Activated CD4-positive, alpha-beta memory T cell treated with anti-CD3 and anti-CD28 coated beads for 36 hours (primary cell): ENCODE results near the gene MBNL3. TPM values are rescaled to one million over a fixed set of nuclear protein-coding genes. Genes with fewer than 3 reads are reported as not detected.
A peak's percentile ranks its signal among the peaks of the same experiment; 100 is the strongest.
"Not testable (repeated sequence)": the region's sequence is repeated elsewhere in the genome, so short reads cannot be mapped to it uniquely, and the experiment has no call there.

ENCODE experiments used
- CTCF ChIA-PET: fragments of 350-600 bp; sonication (Branson Sonifier 250); formaldehyde crosslinking; loops from one replicate; lab custom pipeline; 2021; ENCODE audit warnings: antibody characterized with exemption, inconsistent platforms; lab: Charles Lee
- POLR2A ChIA-PET: fragments of 350-600 bp; sonication (Branson Sonifier 250); formaldehyde crosslinking; loops from one replicate; lab custom pipeline; 2021; ENCODE audit warnings: antibody characterized with exemption; lab: Charles Lee
- DNase-seq: peaks from one replicate; pipeline ENCODE4 v3.0.0-alpha.2; 2020
- H3K27ac Mint-ChIP-seq: one replicate; pipeline ENCODE4 v1.8.0; 2021; ENCODE audit warnings: mixed read lengths
- H3K27me3 Mint-ChIP-seq: one replicate; pipeline ENCODE4 v1.8.0; 2021; ENCODE audit warnings: mixed read lengths
- H3K36me3 Mint-ChIP-seq: one replicate; pipeline ENCODE4 v1.8.0; 2021; ENCODE audit warnings: mixed read lengths
- H3K4me1 Mint-ChIP-seq: one replicate; pipeline ENCODE4 v1.8.0; 2021; ENCODE audit warnings: low read depth, mixed read lengths
- H3K4me3 Mint-ChIP-seq: one replicate; pipeline ENCODE4 v1.8.0; 2021; ENCODE audit warnings: mild to moderate bottlenecking, mixed read lengths
- H3K9me3 Mint-ChIP-seq: one replicate; pipeline ENCODE4 v1.8.0; 2021; ENCODE audit warnings: mixed read lengths
- intact Hi-C: fragments of 100-400 bp; cut with micrococcal nuclease; formaldehyde crosslinking; loops from one replicate; pipeline ENCODE4 v1.15.1; 2023
- total RNA-seq, 2 experiments: library from RNA; stranded (reverse); gene quantifications; one replicate each; pipeline ENCODE4 v1.2.3, GENCODE V29; 2021

The MBNL3 gene
- total RNA-seq, 2 experiments from 2014 or later: 13.7 to 14.7 TPM

GRCh38 chrX:132472397-132472796 lies 16.4 kb downstream of the MBNL3 start:
- ChIA-PET CTCF (no interaction called here), POLR2A (no interaction called here)
- Mint-ChIP-seq H3K4me3 (no peak overlapping the region), H3K4me1 (peaks cover 22% of the 10 kb centered on the region), H3K9me3 (no peaks in the 10 kb centered on the region), H3K36me3 (no peaks in the 10 kb centered on the region), H3K27me3 (no peaks in the 10 kb centered on the region), H3K27ac (no peak overlapping the region)
- DNase-seq: no peak
- intact Hi-C loops: no loop called here

DNA sequence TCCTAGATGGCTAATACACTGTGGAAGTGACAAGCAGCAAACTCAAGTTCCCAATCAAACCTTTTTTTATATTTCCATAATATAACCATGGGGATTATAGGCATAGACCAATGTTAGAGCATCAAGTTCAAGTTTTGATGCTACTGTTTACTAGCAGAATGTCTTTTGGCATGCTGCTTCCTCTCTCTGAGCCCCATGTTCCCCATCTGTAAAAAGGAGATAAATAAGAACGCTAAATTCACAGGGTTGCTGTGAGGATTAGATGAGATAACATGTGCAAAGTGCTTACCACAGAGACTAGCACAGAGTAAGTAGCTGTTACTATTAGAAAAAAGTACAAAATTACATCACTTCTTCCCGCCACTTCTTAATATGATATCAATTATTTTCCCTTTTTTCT lies 18.0 kb downstream of the MBNL3 start:
- H3K4me1 Mint-ChIP-seq: peaks cover 17% of the 10 kb centered on the region
- H3K4me3 Mint-ChIP-seq: no peak overlapping the region
- CTCF ChIA-PET: no interaction called here
- DNase-seq: no peak
- POLR2A ChIA-PET: no interaction called here
- intact Hi-C loops: no loop called here
- H3K9me3 Mint-ChIP-seq: no peaks in the 10 kb centered on the region
- H3K27ac Mint-ChIP-seq: no peak overlapping the region
- no peaks in the 10 kb centered on the region for H3K27me3 Mint-ChIP-seq
- H3K36me3 Mint-ChIP-seq: no peaks in the 10 kb centered on the region

GRCh38 chrX:132470179-132470578 lies 18.7 kb downstream of the MBNL3 start:
- ChIA-PET POLR2A (no interaction called here), CTCF (no interaction called here)
- Mint-ChIP-seq H3K27ac (no peak overlapping the region), H3K27me3 (no peaks in the 10 kb centered on the region), H3K9me3 (no peaks in the 10 kb centered on the region), H3K36me3 (no peaks in the 10 kb centered on the region), H3K4me3 (no peak overlapping the region), H3K4me1 (peaks cover 11% of the 10 kb centered on the region)
- DNase-seq: no peak
- intact Hi-C loops: no loop called here

- H3K4me1 Mint-ChIP-seq: no peaks in the 10 kb centered on the region
- H3K27ac Mint-ChIP-seq: no peak overlapping the region
- H3K9me3 Mint-ChIP-seq: no peaks in the 10 kb centered on the region
- ChIA-PET POLR2A (no interaction called here), CTCF (no interaction called here)
- intact Hi-C loops: no loop called here
- DNase-seq: no peak
- no peaks in the 10 kb centered on the region for H3K27me3 Mint-ChIP-seq
- H3K36me3 Mint-ChIP-seq: no peaks in the 10 kb centered on the region
- no peak overlapping the region for H3K4me3 Mint-ChIP-seq
Measured at GRCh38 chrX:132468454-132468853, 20.4 kb downstream of the MBNL3 start.

GRCh38 chrX:132467989-132468388 lies 20.8 kb downstream of the MBNL3 start:
- Mint-ChIP-seq H3K36me3 (no peaks in the 10 kb centered on the region), H3K4me3 (no peak overlapping the region), H3K4me1 (no peaks in the 10 kb centered on the region), H3K9me3 (no peaks in the 10 kb centered on the region), H3K27me3 (no peaks in the 10 kb centered on the region), H3K27ac (no peak overlapping the region)
- CTCF ChIA-PET: no interaction called here
- POLR2A ChIA-PET: no interaction called here
- intact Hi-C loops: no loop called here
- no peak for DNase-seq

GRCh38 chrX:132467026-132467425 lies 21.8 kb downstream of the MBNL3 start:
- no peak for DNase-seq
- H3K27me3 Mint-ChIP-seq: no peaks in the 10 kb centered on the region
- intact Hi-C loops: no loop called here
- ChIA-PET POLR2A (no interaction called here), CTCF (no interaction called here)
- no peak overlapping the region for H3K4me3 Mint-ChIP-seq
- no peaks in the 10 kb centered on the region for H3K36me3 Mint-ChIP-seq
- no peaks in the 10 kb centered on the region for H3K4me1 Mint-ChIP-seq
- H3K27ac Mint-ChIP-seq: no peak overlapping the region
- no peaks in the 10 kb centered on the region for H3K9me3 Mint-ChIP-seq

- Mint-ChIP-seq H3K4me3 (no peak overlapping the region), H3K9me3 (no peaks in the 10 kb centered on the region), H3K4me1 (no peaks in the 10 kb centered on the region), H3K27me3 (no peaks in the 10 kb centered on the region), H3K36me3 (no peaks in the 10 kb centered on the region), H3K27ac (no peak overlapping the region)
- DNase-seq: peak; percentile 15
- POLR2A ChIA-PET: interaction anchor here (1.2 kb wide), 1 partner anchor 27 kb away, joined by 3 read pairs; no protein-coding TSS in a partner anchor
- intact Hi-C loops: loop anchor here (1.0 kb wide), 1 partner anchor 170 kb away; no protein-coding TSS in a partner anchor
- CTCF ChIA-PET: interaction anchor here (1.0 to 1.6 kb wide), 3 partner anchors 171 to 371 kb away, joined by 3 to 4 read pairs (median 4); no protein-coding TSS in a partner anchor
Measured at GRCh38 chrX:132463411-132463810, 25.4 kb downstream of the MBNL3 start.

GRCh38 chrX:132461886-132462285 lies 27.0 kb downstream of the MBNL3 start:
- intact Hi-C loops: no loop called here
- POLR2A ChIA-PET: interaction anchor here (1.2 kb wide), 1 partner anchor 28 kb away, joined by 3 read pairs; no protein-coding TSS in a partner anchor
- Mint-ChIP-seq H3K4me1 (no peaks in the 10 kb centered on the region), H3K9me3 (no peaks in the 10 kb centered on the region), H3K27me3 (no peaks in the 10 kb centered on the region), H3K4me3 (no peak overlapping the region), H3K27ac (no peak overlapping the region), H3K36me3 (no peaks in the 10 kb centered on the region)
- CTCF ChIA-PET: interaction anchor here (1.2 kb wide), 1 partner anchor 29 kb away, joined by 4 read pairs; no protein-coding TSS in a partner anchor
- no peak for DNase-seq

DNA sequence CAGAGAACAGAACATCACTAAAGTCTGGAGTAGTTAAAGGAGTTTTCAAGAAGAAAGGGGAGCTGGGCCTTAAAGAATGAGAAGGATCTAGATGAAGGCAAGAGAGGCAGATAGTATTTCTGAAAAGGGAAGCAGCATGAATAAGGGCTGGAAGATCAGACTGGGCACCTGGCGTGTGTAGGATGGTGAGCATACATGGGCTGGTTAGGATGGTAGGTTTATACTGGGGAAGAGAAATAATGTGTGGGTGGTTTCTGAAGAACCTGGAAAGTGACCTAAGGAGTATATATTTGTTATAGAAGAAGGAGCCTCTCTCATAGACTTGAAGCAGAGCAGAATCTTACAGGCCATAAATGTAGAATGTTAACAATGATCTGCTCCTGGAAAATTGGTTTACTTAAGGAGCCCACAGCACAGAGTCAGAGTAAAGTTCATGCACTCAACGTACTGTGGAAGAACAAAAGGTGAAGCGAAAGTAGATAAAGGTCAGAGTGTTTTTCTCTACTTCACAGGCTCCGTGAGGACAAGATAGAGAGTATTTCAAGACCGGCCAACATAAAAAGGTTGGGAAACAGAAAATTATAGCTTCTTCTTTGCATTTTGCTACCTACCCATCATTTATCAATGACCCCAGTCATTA lies 35.8 kb downstream of the MBNL3 start:
- ChIA-PET CTCF (no interaction called here), POLR2A (no interaction called here)
- no peak for DNase-seq
- Mint-ChIP-seq H3K4me3 (no peak overlapping the region), H3K36me3 (peaks cover 5% of the 10 kb centered on the region), H3K27me3 (no peaks in the 10 kb centered on the region), H3K27ac (no peak overlapping the region), H3K4me1 (no peaks in the 10 kb centered on the region), H3K9me3 (peaks cover 15% of the 10 kb centered on the region)
- intact Hi-C loops: no loop called here

GRCh38 chrX:132445909-132446308 lies 42.9 kb downstream of the MBNL3 start:
- POLR2A ChIA-PET, H3K4me3 Mint-ChIP-seq, DNase-seq, H3K27ac Mint-ChIP-seq, H3K4me1 Mint-ChIP-seq, H3K36me3 Mint-ChIP-seq, H3K27me3 Mint-ChIP-seq, intact Hi-C loops: not testable (repeated sequence)
- CTCF ChIA-PET: interaction anchor here (0.6 kb wide), 1 partner anchor 110 kb away, joined by 3 read pairs; no protein-coding TSS in a partner anchor
- peaks cover 23% of the 10 kb centered on the region for H3K9me3 Mint-ChIP-seq

DNA sequence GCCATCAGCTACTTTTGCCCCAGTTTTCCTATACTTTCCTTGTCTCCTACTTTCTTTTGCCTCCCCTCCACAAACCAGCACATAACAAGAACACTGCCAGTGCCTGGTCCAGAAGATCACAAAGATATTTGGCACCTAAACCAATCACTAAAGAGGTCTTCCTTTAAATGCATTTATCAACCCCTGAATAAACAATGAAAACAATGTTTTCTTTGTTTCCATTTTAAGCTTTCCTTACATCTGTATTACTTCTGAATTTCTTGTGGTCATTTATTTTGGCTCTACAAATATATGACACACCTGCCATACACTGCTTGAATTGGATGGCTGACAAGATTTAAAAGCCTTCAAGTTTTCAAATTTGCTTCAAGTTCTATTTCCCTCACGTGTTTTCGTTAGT lies 43.9 kb downstream of the MBNL3 start:
- Mint-ChIP-seq H3K27me3 (no peaks in the 10 kb centered on the region), H3K27ac (no peak overlapping the region), H3K36me3 (no peaks in the 10 kb centered on the region), H3K4me1 (no peaks in the 10 kb centered on the region), H3K4me3 (no peak overlapping the region), H3K9me3 (peaks cover 19% of the 10 kb centered on the region)
- POLR2A ChIA-PET: no interaction called here
- intact Hi-C loops: no loop called here
- CTCF ChIA-PET: no interaction called here
- no peak for DNase-seq

DNA sequence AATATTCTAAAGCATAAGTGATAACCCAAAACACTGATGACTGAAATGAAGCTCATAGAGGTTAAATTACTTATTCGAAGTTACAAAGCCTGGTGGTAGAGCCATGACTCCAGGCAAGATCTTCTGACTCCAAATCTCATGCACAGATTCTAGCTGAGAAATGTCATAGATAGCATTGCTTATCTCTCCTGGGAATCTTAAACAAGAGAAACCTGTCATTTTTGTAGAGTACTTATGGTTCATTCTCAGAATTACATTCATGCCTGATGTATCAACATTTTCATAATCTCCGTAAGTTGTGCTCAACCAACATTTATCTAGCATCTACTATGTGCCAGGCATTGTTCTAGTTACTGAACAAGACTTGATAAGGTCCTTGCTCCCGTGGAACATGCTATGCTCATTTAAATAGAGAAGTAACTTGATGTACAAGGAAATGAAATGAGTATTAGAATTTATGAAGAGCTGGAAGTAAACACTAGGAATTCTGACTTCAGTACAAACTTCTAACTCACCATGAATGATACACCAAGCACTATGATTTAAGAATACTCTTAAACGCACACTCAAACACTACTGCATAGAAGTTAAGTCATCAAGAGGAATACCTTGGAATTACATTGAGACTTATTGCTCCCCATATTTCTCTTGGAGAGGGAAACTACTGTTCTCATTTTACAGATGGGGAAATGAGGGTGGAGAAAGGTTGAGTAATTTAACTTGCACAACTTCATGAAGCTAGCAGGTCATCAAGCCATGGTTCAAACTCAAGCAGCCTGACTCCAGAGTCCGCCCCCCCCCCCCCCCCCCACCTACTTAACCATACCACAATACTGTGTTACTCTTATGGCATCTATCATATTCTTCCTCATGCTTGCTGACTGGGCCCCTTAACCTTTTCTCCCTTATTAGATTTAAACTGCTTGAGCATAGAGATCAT lies 45.4 kb downstream of the MBNL3 start:
- ChIA-PET CTCF (no interaction called here), POLR2A (no interaction called here)
- Mint-ChIP-seq H3K36me3 (no peaks in the 10 kb centered on the region), H3K4me3 (no peak overlapping the region), H3K27me3 (no peaks in the 10 kb centered on the region), H3K27ac (no peak overlapping the region), H3K9me3 (peaks cover 12% of the 10 kb centered on the region), H3K4me1 (no peaks in the 10 kb centered on the region)
- no peak for DNase-seq
- intact Hi-C loops: no loop called here
